GM19467 (cell line): ENCODE results near the gene GRIA1.
"Not testable (repeated sequence)": the region's sequence is repeated elsewhere in the genome, so short reads cannot be mapped to it uniquely, and the experiment has no call there.

ENCODE experiments used
- ATAC-seq: cut with Tn5 transposase; IDR thresholded peaks from one replicate; pipeline ENCODE4 v1.9.1; 2021; ENCODE audit warnings: mild to moderate bottlenecking, moderate library complexity; ENCODE audit not compliant: unreplicated experiment

The GRIA1 gene

DNA sequence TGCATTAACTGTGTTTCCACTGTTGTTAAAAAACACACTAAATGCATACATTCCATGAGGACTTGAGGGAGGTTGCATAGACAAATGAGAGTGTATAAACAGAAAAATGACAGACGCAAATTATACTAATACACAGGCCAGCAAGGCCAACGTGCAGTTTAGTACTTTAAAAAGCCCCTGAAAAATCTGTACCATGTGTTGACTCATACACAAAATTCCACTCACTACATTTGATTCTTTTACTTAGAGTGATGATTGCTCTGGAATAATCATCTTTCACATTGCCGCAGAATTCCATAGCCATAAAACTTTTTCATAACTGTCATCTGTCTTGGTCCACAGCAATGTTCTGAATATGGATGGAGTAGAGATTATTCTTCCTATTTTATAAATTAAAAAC, 332.6 kb downstream of the GRIA1 start:
- ATAC-seq, result no peak

DNA sequence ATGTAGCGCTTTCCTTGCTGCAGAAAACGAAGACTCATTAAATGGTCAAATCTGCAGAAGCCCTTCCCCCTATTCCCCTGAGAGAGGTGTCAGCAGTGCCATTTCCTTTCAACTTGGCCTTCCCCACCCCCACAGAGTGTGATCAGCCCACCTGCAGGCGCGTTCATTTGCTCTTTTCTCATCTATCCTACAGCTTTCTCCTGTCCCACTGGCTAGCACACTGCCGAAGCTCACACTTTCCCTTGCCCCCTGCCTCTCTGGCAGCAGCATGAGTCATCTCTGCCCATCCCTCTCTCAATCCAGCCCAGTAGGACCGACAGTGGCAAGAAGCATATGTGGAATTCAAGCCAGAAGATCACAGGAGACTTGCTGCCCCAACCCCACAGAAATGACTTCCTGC, 334.4 kb downstream of the GRIA1 start:
- ATAC-seq, result no peak

DNA sequence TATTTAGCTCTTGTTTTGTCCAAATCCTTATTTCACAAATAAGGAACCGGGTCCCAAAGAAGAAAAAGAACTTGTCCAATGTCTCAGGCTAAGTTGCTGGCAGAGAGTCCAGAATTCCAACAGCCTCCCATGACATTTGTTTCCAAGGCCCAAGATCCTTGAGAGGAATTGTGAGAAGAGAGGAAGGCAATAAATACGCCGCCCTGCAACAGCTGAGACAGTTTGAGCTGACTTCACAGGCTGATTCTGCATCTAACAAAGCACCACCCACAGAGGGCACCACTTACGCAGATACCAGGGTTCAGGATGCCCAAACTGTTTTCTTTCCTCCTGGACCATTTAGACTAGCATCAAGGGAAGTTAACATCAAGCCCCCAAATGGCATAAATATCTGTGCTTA, 336.9 kb downstream of the GRIA1 start:
- ATAC-seq, result no peak

DNA sequence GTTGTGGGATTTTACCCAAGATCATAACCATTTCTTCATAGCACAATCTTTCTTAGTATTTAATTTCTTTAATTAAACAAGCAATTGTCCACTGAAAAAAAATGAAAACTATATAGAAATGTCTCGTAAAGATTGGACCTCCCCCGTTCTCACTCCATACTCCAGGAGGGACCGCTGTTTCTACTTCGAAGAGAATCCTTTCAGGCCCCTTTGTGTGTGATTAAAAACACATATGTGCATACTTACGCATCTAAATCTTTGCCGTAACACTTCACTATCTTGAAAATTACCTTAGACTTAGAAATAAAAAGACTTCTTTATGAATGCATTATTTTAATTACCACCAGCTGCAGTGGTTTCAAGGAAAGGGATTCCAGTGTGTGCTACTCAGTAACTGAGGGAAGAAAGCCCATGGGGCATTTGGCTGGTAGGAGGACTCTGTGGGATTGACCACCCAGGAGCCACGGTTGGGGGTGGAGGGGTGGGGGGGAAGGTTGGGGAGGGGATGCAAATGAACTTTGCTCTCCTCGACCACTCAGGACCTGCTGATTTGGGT, 339.1 kb downstream of the GRIA1 start:
- no peak for ATAC-seq

DNA sequence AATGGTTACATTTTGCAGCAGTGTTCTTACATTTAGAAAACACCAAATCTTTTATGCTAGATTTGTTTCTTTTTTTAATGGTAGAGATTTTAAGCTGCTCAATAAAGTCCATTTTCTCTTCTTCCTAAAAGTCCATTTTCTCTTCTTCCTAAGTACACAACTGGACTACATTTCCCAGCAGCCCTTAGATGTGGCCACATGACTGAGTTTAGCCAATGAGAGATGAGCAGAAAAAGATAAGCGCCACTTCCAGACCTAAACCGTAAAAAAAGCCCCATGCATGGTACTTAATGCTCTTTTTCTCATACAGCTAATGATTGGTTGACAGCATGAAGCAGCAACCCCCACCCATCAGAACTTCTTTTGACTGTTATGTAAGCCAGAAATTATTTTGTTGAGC, 341.5 kb downstream of the GRIA1 start:
- no peak for ATAC-seq

DNA sequence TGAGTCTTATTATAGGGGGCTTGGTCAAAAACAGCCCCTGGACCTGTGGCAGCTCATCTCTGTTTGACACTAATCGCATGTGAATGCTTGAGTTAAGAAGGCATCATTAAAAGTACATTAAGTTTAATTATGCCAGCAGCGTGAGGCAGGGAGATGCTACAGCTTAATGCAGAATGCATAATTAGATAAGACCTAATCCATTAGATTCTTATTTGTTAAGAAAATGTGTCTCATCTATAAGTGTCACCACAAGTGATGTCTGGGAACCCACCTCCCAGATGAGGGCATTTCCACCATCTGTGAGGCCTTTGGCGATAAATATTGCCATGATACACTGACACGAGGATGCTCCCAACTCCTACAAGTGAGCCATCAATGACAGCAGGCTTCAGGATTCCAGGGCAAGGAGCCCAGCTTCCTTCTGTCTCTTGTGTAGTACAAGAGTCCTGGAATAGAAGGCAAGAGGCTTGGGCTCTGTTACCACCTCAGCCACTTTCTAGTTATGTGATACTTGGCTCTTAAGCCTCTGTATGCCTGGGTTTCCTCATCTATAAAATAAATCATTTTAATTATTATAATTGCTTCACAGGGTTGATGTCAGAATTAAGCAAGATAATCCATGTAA, 345.5 kb downstream of the GRIA1 start:
- no peak for ATAC-seq

DNA sequence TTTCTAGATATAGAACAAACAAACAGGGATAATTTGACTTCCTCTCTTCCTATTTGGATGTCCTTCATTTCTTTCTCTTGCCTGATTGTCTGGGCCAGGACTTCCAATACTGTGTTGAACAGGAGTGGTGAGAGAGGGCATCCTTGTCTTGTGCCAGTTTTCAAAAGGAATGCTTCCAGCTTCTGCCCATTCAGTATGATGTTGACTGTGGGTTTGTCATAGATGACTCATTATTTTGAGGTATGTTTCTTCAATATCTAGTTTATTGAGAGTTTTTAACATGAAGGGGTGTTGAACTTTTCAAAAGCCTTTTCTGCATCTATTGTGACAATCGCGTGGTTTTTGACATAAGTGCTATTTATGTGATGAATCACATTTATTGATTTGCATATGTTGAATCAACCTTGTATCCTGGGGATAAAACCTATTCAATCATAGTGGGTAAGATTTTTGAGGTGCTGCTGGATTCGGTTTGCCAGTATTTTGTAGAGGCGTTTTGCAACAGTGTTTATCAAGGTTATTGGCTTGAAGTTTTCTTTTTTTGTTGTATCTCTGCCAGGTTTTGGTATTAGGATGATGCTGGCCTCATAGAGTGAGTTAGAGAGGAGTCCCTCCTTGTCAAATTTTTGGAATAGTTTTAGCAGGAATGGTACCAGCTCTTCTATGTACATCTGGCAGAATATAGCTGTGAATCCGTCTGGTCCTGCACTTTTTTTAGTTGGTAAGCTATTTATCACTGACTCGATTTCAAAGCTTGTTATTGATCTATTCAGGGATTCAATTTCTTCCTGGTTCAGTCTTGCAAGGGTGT, 359.0 kb downstream of the GRIA1 start:
- ATAC-seq, result not testable (repeated sequence)

DNA sequence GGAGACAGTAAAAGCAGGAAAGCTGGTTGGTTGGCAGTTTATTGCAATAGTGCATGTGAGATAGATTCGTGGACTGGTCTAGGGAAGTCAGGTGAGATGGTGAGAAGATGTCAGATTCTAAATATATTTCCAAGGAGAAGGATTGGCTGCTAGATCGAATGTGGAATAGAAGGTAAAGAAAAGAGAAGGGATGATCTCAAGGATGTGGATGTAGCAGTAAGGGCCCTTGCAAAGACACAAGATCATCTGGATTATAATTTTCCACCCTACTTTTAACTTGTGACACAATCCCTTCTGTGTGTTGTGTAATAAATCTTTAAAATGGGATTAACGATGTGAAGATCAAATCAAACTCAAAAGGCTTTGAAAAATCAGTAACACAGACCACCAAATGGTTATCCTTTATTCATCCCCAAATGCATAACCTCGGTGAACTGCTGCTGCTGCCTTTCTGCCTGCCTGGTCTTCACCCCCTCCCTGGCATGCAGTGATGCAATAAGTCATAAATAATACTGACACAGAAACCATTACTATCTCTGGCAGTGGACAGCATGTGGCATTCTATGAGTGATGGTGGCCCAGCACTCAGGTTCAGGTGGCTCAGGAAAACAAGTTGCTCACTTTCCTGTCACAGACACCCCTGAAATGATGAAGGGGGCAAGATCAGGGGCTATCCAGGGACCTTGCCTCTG, 369.9 kb downstream of the GRIA1 start:
- ATAC-seq, result no peak

DNA sequence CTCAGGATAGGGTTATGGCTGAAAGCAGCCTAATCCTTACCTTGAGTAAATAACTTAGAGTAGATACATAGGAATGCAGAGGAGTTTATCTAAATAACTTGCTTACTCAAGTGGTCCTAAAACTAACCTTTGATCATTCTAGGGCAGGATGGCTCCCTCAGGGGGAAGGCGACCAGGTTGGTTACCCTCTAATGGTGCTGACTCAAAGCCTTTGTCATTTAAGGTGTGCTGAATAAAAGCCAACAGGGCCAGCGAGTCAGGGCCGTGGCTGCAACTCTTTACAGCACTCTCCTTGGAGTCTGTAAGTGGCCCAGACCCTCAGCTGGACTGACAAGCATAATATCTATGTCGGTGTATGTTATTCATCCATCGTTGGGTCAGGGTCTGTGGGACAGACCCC, 372.4 kb downstream of the GRIA1 start:
- ATAC-seq, result not testable (repeated sequence)
